PC-3 (cell line): ENCODE measurements around the gene TANGO2.

Experiments
- EZH2 ChIP-seq: fragments of 300-600 bp; sonication (generic); IDR thresholded peaks from one replicate; pipeline ENCODE4 v1.6.1; 2017; ENCODE audit warnings: antibody characterized with exemption, mild to moderate bottlenecking, low read length; ENCODE audit not compliant: unreplicated experiment
- EZH2phosphoT487 ChIP-seq: fragments of 300-600 bp; sonication (generic); IDR thresholded peaks from 2 replicates; pipeline ENCODE4 v1.6.1; 2018; ENCODE audit warnings: mild to moderate bottlenecking, antibody characterized with exemption, low read length, borderline replicate concordance

- TF ChIP-seq EZH2phosphoT487: no peak
- no peak for TF ChIP-seq EZH2
Observed at GRCh38 chr22:19996694-19997384, 24.1 kb upstream of the TANGO2 start.
